ENCODE measurements around the gene ACACB. TPM values are rescaled to one million over a fixed set of nuclear protein-coding genes. Genes with fewer than 3 reads are reported as not detected.

ACACB gene
- total RNA-seq, 3 donors from 2014 or later (not counting 1 experiment from before 2014, with no cell fraction given), result 4.1 to 14.3 (median 8.4) TPM

- no peak overlapping the region for H3K27ac ChIP-seq (ENCODE audit: low read length)
- Mint-ChIP-seq H3K4me3 (no peak overlapping the region), H3K27ac (no peak overlapping the region), H3K27me3 (ENCODE audit: low read depth in 2 of 2) (peaks cover 0 to 4% of the 10 kb centered on the region in 2 donors), H3K36me3 (no peaks in the 10 kb centered on the region), H3K9me3 (no peaks in the 10 kb centered on the region), H3K4me1 (peaks cover 6% of the 10 kb centered on the region in 2 donors)
- no peaks in the 10 kb centered on the region for H3K36me3 ChIP-seq (ENCODE audit: control insufficient read depth, insufficient read depth, low read length)
- no peak overlapping the region for H3K4me3 ChIP-seq (ENCODE audit: low read length)
- TF ChIP-seq, protein P1, sequence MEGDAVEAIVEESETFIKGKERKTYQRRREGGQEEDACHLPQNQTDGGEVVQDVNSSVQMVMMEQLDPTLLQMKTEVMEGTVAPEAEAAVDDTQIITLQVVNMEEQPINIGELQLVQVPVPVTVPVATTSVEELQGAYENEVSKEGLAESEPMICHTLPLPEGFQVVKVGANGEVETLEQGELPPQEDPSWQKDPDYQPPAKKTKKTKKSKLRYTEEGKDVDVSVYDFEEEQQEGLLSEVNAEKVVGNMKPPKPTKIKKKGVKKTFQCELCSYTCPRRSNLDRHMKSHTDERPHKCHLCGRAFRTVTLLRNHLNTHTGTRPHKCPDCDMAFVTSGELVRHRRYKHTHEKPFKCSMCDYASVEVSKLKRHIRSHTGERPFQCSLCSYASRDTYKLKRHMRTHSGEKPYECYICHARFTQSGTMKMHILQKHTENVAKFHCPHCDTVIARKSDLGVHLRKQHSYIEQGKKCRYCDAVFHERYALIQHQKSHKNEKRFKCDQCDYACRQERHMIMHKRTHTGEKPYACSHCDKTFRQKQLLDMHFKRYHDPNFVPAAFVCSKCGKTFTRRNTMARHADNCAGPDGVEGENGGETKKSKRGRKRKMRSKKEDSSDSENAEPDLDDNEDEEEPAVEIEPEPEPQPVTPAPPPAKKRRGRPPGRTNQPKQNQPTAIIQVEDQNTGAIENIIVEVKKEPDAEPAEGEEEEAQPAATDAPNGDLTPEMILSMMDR (IDR thresholded peaks at IDR 0.05), result no peak
- no peaks in the 10 kb centered on the region for H3K9me3 ChIP-seq (ENCODE audit: control insufficient read depth, insufficient read depth, low read length)
- H3K27me3 ChIP-seq (ENCODE audit: control insufficient read depth, insufficient read depth, low read length), result no peaks in the 10 kb centered on the region
- WGBS (ENCODE audit: insufficient coverage), result 89% methylated on average over 15 of the region's 15 CpGs
- no peak for ATAC-seq
- H3K4me1 ChIP-seq (ENCODE audit: control insufficient read depth, insufficient read depth, low read length), result no peaks in the 10 kb centered on the region
- intact Hi-C loops (cut with micrococcal nuclease), result no loop called here
- no peak for DNase-seq
Measured at GRCh38 chr12:109130297-109131153, 14.1 kb downstream of the ACACB start.

- no peaks in the 10 kb centered on the region for H3K9me3 Mint-ChIP-seq
- Histone ChIP-seq H3K27me3 (ENCODE audit: control insufficient read depth, insufficient read depth, low read length) (no peaks in the 10 kb centered on the region), H3K4me1 (ENCODE audit: control insufficient read depth, insufficient read depth, low read length) (no peaks in the 10 kb centered on the region), H3K36me3 (ENCODE audit: control insufficient read depth, insufficient read depth, low read length) (no peaks in the 10 kb centered on the region), H3K27ac (ENCODE audit: low read length) (no peak overlapping the region), H3K9me3 (ENCODE audit: control insufficient read depth, insufficient read depth, low read length) (no peaks in the 10 kb centered on the region), H3K4me3 (ENCODE audit: low read length) (no peak overlapping the region)
- intact Hi-C loops (cut with micrococcal nuclease), result no loop called here
- ATAC-seq (no peak), DNase-seq (no peak)
- H3K4me1 Mint-ChIP-seq, result no peaks in the 10 kb centered on the region
- H3K27ac Mint-ChIP-seq, result no peak overlapping the region
- TF ChIP-seq, protein P1 (IDR thresholded peaks at IDR 0.05), result no peak
- H3K36me3 Mint-ChIP-seq, result no peaks in the 10 kb centered on the region
- peaks cover 0 to 4% of the 10 kb centered on the region in 2 donors for H3K27me3 Mint-ChIP-seq (ENCODE audit: low read depth in 2 of 2)
- H3K4me3 Mint-ChIP-seq, result no peak overlapping the region
- 75% methylated on average over 24 of the region's 24 CpGs for WGBS (ENCODE audit: insufficient coverage)
Measured at GRCh38 chr12:109131154-109132050, 15.0 kb downstream of the ACACB start.

DNA sequence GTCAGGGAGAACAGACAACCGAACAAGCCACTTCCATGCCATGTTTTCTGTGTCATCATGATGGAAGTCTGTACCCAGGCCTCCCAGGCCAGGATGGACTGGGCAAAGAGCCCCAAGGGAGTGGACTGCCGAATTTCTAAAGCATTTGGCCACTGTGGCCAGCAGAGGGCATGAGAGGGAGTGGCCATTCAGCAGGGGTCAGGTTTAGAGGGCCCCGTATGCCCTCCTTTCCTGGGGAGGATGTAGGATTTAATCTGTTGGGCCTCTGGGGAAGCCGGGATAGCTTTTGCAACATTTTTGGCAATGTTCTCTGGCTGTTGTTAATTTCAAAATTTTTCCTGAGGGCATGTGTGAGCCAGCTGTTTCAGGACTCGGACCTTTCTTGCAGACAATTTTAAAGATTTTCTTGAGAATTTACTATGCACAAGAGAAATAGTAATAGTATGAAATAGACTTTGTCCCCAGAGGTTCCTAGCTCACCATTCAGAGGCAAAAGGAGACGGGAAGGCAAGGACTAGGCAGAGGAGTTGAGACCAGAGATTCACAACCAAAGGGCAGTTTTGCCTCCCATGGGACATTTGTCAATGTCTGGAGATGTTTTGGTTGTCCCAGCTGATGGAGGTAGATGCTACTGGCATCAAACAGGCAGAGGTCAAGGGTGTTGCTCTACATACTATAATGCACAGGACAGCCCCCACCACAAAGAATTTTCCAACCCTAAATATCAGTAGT, 18.0 kb downstream of the ACACB start:
- H3K36me3 ChIP-seq (ENCODE audit: control insufficient read depth, insufficient read depth, low read length), result no peaks in the 10 kb centered on the region
- H3K4me3 ChIP-seq (ENCODE audit: low read length), result no peak overlapping the region
- TF ChIP-seq, protein P1 (IDR thresholded peaks at IDR 0.05), result peak; percentile 12
- H3K4me1 ChIP-seq (ENCODE audit: control insufficient read depth, insufficient read depth, low read length), result no peaks in the 10 kb centered on the region
- no peaks in the 10 kb centered on the region for H3K9me3 ChIP-seq (ENCODE audit: control insufficient read depth, insufficient read depth, low read length)
- ATAC-seq, result peak in 1 of 3 donors; percentile 39
- no peak for DNase-seq
- no peak overlapping the region for H3K27ac ChIP-seq (ENCODE audit: low read length)
- H3K36me3 Mint-ChIP-seq, result no peaks in the 10 kb centered on the region
- no peak overlapping the region for H3K27ac Mint-ChIP-seq
- H3K4me3 Mint-ChIP-seq, result no peak overlapping the region
- intact Hi-C loops (cut with micrococcal nuclease), result no loop called here
- no peaks in the 10 kb centered on the region for H3K27me3 ChIP-seq (ENCODE audit: control insufficient read depth, insufficient read depth, low read length)
- WGBS (ENCODE audit: insufficient coverage), result 86% methylated on average over 6 of the region's 6 CpGs
- H3K4me1 Mint-ChIP-seq, result no peaks in the 10 kb centered on the region
- H3K27me3 Mint-ChIP-seq (ENCODE audit: low read depth in 2 of 2), result peaks cover 0 to 7% of the 10 kb centered on the region in 2 donors
- no peaks in the 10 kb centered on the region for H3K9me3 Mint-ChIP-seq

Measured in natural killer cell (primary cell).